Activated naive CD4-positive, alpha-beta T cell treated with anti-CD3 and anti-CD28 coated beads, Interleukin-2, amount 50 U/mL, for 72 hours (primary cell): ENCODE data around the gene DPYSL3. TPM values are rescaled to one million over a fixed set of nuclear protein-coding genes. Genes with fewer than 3 reads are reported as not detected.

Source experiments
- ATAC-seq, 2 donors: fragments of 150-1000 bp; cut with Tn5 transposase; 2 replicates each; pipeline ENCODE4 v1.10.0; 2021; ENCODE audit warnings: mild to moderate bottlenecking in 2 of 2, moderate library complexity in 2 of 2
- DNase-seq, 2 donors: peaks; one replicate each; pipeline ENCODE4 v3.0.0; 2021 to 2022; ENCODE audit warnings: low spot score in 2 of 2
- H3K27ac Mint-ChIP-seq, 2 donors: one replicate each; pipeline ENCODE4 v1.8.0; 2022; ENCODE audit warnings: mild to moderate bottlenecking in 2 of 2, mixed read lengths in 2 of 2
- H3K36me3 Mint-ChIP-seq, 2 donors: one replicate each; pipeline ENCODE4 v1.8.0; 2022; ENCODE audit warnings: mixed read lengths in 2 of 2
- H3K9me3 Mint-ChIP-seq, 2 donors: one replicate each; pipeline ENCODE4 v1.8.0; 2022; ENCODE audit warnings: mixed read lengths in 2 of 2
- total RNA-seq, 2 donors: library from RNA; stranded (reverse); gene quantifications; one replicate each; pipeline ENCODE4 v1.2.3, GENCODE V29; 2022

DPYSL3 gene
- total RNA-seq, 2 donors from 2014 or later = 0.54 TPM; not detected in 1

DNA sequence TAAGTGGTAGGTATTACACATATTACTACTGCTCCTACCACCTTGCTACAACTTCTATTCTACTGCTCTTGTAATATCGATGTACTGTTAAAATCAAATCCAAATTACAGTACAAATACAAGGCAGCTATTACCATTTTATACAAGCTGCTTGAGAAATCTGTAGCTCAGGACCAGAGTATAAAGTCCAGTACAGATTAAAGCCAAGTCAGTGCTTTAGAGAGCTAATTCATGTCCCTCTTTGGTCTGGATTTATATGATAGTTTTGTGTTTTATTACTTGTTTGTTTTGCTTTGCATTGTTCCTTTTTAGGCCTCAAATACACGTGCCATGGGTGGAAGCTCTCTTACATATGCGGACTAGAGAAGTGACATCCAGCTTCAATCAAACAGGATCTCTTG is 75.8 kb downstream of the DPYSL3 start:
- ATAC-seq (no peak), DNase-seq (no peak)
- Mint-ChIP-seq H3K9me3 (peaks cover 4% of the 10 kb centered on the region in 2 donors), H3K36me3 (no peaks in the 10 kb centered on the region), H3K27ac (no peak overlapping the region)

DNA sequence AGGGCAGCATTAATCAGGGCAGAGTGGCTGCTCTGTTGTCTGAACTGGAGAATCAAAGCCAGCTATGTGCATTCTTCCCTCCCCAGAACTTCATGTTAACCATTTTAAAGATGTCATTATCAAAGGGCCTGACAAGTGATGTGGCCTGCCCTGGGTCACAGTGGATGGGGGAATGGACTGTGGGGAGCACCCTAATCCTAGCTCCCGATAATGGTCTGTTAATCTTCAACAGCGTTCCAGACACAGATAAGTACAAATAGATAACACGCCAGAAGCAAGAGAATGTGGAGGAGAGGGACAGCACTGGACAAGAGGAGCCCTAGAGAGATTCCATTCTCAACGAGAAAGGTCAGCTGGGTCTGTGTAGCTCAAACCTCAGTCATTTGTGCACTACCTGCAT is 77.5 kb downstream of the DPYSL3 start:
- Mint-ChIP-seq H3K9me3 (peaks cover 4 to 8% of the 10 kb centered on the region in 2 donors), H3K36me3 (no peaks in the 10 kb centered on the region), H3K27ac (no peak overlapping the region)
- DNase-seq (no peak), ATAC-seq (no peak)

DNA sequence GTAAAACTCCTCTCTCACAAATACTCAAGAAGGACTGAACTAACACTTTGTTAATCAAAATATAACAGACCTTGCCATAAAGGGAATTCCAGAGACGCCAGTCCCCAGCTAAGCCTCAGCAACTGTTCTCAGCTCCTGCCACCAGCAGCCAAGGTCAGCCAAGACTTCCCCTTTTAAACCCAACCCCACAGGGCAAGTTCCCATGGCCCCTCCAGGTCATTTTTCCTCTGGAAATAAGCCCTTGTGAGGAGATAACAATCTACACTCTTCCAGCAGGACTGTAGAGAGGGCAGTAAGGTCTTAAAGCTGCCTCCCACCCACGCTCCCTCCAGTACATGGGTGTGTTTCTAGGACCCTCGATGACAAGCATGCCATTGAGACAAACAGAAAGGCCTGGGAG is 78.3 kb downstream of the DPYSL3 start:
- H3K27ac Mint-ChIP-seq = no peak overlapping the region
- no peak for DNase-seq
- no peaks in the 10 kb centered on the region for H3K36me3 Mint-ChIP-seq
- H3K9me3 Mint-ChIP-seq = peaks cover 4 to 8% of the 10 kb centered on the region in 2 donors
- no peak for ATAC-seq

DNA sequence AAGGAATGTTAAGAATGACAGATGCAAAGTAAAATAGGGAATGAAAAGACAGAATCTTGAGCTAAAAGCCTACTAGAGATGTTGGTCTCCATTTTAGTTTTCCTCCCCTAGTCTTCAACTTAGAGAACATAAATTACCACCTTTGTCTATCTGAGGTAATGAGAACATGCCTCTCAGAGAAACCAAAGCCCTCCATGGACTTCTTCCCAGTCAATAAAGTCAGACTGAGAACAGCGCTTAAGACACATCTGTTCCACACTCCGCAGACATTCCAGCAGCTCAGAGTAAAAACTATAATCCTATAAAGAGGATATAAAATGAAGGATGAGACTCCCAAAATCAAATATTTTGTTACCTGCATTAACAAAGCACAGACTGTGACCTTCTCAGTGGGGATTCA is 79.2 kb downstream of the DPYSL3 start:
- Mint-ChIP-seq H3K9me3 (peaks cover 4 to 8% of the 10 kb centered on the region in 2 donors), H3K27ac (no peak overlapping the region), H3K36me3 (no peaks in the 10 kb centered on the region)
- ATAC-seq (no peak), DNase-seq (no peak)

DNA sequence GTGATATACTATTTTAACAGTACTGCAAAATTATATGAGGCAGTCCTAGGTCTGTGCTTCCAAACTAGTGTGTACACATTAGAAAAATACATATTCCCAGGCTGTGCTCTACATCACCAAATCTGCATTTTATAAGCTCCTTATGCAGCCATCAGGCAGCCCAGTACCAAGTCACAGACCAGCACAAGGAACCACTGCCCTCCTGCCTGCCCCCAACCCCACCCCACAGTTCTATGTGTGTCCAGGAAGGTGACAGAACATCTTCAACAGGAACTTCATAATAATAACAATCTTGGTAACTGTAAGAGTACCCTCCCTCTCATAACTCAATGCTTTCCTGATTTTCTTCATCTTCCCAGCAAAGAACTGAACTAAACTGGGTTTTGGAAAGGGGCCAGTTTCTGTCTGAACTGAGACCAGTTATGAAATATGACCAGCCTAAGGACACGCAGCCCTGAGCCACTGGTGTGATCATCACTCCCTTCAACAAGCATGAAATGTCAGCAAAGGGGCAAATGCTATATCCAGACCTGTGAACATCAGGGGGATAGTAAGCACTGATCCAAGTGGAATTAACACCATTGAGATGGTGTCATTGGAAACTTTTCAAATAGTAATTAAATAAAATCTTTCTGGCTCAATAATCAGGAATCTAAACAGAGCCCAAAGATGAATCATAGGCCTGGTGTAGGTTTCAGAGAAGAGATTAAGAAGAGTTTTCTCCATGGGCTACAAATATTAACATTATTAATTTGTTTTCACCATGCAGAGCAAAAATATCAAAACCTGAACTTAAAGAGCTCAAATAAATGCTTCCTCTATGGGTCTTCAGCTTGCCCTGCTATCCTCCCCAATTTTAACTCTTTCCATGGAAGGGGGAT is 82.1 kb downstream of the DPYSL3 start:
- H3K9me3 Mint-ChIP-seq = peaks cover 4 to 8% of the 10 kb centered on the region in 2 donors
- ATAC-seq (no peak), DNase-seq (no peak)
- no peak overlapping the region for H3K27ac Mint-ChIP-seq
- no peaks in the 10 kb centered on the region for H3K36me3 Mint-ChIP-seq

DNA sequence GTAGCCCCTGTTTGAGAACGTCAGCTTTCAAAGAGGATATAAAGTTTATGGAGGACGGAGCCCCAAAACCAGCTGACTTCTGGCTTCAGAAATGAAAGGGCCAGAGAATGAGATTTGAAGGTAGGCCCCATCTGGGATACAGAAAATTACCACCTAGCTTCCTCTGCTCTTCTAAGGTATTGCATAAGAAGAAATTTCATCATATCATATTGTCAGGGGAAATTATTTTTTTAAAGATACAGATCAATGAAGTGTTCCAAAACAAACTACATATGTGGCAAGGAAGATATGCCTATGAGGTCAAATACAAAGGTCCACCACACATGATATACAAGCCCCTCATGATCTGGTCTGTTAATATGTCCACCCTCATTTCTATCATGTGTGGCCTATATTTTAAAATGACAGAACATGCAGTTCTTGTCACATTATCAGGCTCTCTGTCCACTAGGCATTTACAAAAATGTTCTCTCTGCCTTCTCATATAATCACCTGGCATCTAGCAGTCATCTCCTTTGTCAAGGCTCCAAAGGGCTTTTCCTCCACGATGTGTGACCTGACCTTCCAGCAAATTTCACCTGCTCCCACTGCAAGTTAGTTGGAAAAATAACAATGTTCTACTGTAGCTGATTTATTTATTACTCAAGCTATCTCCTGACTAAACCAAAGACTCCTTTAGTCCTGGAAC is 83.1 kb downstream of the DPYSL3 start:
- no peak overlapping the region for H3K27ac Mint-ChIP-seq

DNA sequence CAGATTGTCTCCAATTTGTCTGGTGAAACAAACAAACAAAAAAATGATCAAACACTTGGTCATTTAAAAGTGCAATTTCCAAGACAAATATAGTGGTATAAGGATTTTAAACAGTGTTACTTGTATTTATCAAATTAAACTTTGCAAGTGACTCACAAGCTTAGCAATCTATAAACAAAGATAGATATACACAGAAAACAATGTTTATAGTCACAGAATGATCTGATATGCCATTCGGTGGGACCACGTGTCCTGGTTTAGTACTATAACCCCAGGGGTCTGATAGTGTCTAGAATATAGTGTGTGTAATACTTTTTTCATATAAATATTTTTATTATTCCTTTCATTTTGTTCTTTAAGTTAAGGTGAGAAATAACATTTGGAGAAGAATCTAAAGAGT is 91.3 kb downstream of the DPYSL3 start:
- ATAC-seq (no peak), DNase-seq (no peak)
- Mint-ChIP-seq H3K36me3 (no peaks in the 10 kb centered on the region), H3K9me3 (peaks cover 0 to 3% of the 10 kb centered on the region in 2 donors), H3K27ac (no peak overlapping the region)

More for the DNA sequence above, 83.1 kb downstream of the DPYSL3 start:
- DNase-seq (no peak), ATAC-seq (no peak)
- Mint-ChIP-seq H3K9me3 (peaks cover 4 to 8% of the 10 kb centered on the region in 2 donors), H3K36me3 (no peaks in the 10 kb centered on the region)

DNA sequence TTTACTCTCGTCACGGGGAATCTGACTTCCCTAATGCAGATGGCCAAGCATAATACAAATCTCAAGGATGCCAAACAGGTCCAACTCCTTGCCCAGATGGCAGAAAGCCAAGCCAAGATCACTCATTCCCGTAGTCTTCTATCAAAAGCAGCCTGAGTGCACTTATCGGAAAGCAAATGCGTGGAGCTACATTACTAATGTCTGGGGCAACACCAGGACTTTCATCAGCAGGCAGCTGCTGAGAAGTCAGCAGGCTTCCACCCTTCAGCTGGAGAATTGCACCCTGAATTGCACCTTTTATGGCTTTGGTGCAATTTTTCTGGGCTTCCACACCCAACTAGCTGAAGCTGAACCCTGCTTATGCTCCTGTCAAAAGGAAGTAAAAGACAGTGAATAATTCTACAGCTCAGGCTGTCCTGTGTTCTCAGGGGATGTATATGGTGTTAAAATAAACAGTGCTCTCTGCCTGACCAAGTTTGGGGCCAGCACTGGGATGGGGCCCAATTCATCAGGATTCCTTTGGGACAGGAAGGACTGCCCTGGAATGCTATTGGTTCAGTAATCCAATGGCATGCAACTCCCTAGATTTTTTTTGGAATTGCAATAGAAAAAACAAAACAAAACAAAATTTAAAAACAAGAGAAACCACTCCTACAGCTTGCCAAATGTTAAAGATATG is 92.6 kb downstream of the DPYSL3 start:
- H3K9me3 Mint-ChIP-seq = peaks cover 0 to 3% of the 10 kb centered on the region in 2 donors
- H3K27ac Mint-ChIP-seq = no peak overlapping the region
- ATAC-seq = no peak
- H3K36me3 Mint-ChIP-seq = no peaks in the 10 kb centered on the region
- no peak for DNase-seq

DNA sequence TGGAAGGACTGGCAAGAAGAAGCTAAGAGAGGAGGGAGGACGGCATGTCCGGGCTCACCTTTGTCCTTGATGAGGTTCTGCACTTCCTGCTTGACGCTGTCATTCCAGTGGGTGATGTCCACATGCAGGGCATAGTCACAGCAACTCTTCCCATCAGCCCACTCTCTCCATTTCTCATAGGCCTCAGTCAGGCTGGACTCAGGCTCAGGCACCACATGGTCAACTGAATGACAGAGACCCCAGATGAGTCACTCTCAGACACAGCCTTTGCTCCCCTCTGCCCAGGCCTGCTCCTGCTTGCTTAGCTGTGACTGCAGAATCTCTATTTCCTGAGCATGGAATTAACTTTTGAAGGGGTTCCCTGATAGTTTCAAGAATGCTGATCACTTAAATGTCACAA is 94.2 kb downstream of the DPYSL3 start:
- Mint-ChIP-seq H3K36me3 (no peaks in the 10 kb centered on the region), H3K27ac (no peak overlapping the region), H3K9me3 (peaks cover 0 to under 1% of the 10 kb centered on the region in 2 donors)
- ATAC-seq = no peak
- DNase-seq = no peak

DNA sequence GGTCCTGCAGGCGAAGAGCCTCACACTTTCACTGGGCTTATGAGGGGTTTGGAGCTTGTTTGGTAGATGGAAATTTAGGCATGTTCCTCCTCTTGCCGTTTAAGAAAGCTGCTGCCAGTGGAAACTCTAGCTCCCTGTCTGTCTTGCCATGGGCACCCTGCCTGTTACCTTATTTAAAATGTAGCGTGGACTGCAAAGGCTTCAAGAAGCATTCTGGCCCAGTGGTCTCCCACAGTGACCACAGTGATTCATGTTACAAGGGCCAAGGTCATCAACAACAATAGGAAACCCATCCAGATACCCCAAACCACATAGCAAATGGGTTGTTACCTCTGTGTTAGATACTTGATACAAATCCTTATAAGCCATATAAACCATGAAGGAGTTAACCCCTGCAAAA is 96.6 kb downstream of the DPYSL3 start:
- DNase-seq (no peak), ATAC-seq (no peak)
- no peaks in the 10 kb centered on the region for H3K9me3 Mint-ChIP-seq
- no peaks in the 10 kb centered on the region for H3K36me3 Mint-ChIP-seq
- no peak overlapping the region for H3K27ac Mint-ChIP-seq

DNA sequence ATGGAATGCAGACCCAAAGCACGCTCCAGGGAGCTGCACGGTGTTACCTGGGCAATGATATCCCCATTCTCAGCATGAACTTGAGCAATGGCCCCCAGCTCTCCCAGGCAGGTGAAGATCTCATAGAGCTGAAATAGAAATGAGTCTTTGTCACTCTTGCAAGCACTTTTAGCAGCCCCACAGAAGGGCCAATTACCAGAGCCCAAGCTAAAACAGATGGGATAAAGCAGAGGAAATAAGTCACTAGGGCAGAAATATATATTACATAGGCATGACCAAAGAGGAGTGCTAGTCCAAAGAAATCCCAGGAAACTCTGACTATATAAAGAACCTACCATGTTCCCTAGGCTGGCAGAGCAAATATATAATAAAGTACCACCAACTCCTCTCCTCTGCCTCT is 97.3 kb downstream of the DPYSL3 start:
- ATAC-seq (no peak), DNase-seq (no peak)
- H3K36me3 Mint-ChIP-seq = no peaks in the 10 kb centered on the region
- no peaks in the 10 kb centered on the region for H3K9me3 Mint-ChIP-seq
- H3K27ac Mint-ChIP-seq = no peak overlapping the region

DNA sequence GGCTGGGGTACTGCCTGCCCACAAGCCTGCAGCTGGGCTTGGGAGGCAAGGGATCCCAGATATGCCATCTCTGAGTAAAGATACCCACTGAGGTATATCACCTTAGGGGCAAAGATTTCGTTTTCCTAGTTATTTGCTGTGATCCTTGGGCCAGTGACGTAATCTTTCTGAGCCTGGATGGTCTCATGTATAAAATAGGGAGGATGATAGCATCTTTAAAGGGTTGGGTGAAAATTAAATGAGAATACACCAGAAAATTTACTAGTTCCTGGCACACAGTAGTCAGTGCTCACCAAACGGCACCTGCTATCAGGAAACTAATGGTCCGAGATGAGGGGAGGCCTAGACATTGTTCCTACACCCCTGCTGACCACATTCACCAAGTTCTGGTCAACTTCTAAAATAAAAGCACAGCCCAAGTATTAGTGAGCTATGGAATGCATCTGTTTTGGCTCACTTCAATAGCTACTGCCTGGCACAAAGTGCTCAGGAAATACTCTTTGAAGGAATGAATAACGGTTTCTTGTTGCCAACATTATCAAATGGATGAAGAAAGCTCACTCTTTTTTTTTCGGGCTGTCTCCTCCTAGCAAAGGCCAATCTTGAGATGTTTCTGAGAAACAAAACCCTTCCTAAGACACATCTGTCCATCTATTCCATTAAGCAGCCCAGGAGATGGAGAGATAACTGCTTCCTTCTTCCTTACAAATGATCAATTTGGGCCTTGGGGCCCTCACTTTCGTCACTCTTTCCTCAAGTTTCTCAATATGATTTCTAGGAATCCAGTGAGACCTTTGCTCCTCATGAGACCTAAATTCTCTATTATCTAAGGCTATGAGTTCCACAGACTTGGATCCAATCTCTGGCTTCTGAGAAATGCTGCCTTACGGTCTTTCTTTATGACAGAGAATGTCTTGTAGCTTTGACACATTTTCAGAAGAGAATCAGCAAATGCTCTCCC is 98.2 kb downstream of the DPYSL3 start:
- no peak for ATAC-seq
- H3K36me3 Mint-ChIP-seq = no peaks in the 10 kb centered on the region
- no peak for DNase-seq
- H3K9me3 Mint-ChIP-seq = no peaks in the 10 kb centered on the region
- no peak overlapping the region for H3K27ac Mint-ChIP-seq

DNA sequence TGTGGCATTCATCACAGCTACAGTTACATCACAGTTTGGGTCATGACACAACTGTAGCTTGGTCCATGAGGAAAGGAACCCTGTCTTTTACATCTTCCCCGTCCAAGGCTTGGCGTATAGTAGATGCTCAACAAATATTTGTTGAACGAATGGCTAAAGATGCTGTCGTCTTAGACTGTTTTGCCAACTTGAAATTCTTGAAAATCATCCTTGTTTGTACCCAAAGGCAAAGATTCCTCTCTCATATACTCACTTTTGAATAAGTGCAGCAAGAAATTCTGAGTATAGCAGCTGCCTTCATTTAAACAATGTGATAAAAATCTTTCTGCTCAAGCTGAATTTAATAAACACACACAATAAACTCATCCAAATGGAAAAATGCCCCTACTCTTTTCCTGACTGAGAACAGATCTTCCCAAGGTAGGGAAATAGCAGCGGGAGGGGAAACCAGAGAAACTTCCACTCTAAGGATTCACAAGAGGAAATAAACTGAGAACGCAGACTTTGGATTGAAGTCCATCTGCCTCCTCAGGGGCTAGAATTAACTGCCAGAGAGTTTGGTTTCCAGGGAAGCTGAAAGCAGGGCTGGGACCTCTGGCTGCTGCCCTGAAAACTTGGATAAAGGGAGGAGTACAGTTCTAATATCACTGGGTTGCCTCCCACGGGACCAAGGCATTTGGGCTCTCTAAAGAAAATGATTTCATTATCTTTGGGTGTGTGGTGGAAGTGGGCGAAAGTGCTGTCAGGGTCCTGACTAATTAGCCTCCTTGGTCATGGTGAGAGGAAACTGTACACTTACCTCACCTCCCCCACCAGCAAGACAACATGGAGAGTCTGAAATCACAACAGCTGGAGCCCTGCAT is 99.1 kb downstream of the DPYSL3 start:
- no peak for ATAC-seq

DNA sequence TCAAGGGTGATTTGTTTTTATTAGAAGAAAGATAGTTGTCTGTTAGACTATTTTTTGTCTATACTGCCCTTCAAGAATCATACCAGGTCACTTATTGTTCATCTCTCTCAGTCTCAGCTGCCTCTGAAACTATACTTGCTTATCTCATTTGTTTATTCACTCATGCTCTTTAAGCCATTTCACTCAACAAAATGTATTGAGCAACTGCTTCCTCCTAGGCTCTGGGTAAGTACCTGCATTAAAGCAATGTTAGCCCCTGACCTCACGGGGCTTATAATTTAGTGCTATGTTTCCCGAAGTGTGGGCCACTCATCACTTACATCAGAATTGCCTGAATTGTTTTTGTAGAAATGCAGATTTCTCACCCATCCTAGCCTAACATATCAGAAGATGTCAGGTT is 100.9 kb downstream of the DPYSL3 start:
- Mint-ChIP-seq H3K36me3 (no peaks in the 10 kb centered on the region), H3K9me3 (no peaks in the 10 kb centered on the region), H3K27ac (no peak overlapping the region)
- no peak for DNase-seq
- no peak for ATAC-seq

More for the DNA sequence above, 99.1 kb downstream of the DPYSL3 start:
- no peaks in the 10 kb centered on the region for H3K9me3 Mint-ChIP-seq
- no peak for DNase-seq
- H3K27ac Mint-ChIP-seq = no peak overlapping the region
- no peaks in the 10 kb centered on the region for H3K36me3 Mint-ChIP-seq

DNA sequence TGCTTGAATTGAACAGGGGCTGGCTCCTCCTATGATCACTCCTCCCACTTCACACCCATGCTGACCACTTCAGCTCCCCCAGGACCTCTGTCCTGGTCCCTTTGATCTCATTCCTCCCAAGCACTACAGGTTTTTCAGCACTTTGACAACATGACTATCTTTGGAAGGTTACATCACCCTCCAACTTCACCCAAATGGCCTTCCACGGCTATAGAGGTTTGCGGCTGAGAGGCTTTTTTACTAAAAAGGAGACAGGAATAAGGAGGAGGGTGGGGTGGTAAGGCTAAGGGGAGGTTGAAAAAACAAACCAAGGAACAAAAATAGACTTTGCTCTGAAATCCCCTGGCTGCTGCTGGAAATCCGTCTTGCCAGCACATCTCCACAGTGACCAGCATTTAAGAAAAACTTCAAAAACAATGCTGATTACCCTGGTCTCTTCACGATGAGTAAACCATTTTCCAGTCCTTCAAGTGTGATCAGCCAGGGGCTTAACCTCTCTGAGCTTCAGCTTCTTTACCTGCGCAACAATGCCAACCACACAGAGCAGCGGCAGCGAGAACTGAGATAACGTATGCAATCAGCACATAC is 102.7 kb downstream of the DPYSL3 start:
- Mint-ChIP-seq H3K36me3 (no peaks in the 10 kb centered on the region), H3K9me3 (no peaks in the 10 kb centered on the region), H3K27ac (no peak overlapping the region)
- DNase-seq = no peak
- no peak for ATAC-seq
